ENCODE data around the gene AMN.

Gene AMN

DNA sequence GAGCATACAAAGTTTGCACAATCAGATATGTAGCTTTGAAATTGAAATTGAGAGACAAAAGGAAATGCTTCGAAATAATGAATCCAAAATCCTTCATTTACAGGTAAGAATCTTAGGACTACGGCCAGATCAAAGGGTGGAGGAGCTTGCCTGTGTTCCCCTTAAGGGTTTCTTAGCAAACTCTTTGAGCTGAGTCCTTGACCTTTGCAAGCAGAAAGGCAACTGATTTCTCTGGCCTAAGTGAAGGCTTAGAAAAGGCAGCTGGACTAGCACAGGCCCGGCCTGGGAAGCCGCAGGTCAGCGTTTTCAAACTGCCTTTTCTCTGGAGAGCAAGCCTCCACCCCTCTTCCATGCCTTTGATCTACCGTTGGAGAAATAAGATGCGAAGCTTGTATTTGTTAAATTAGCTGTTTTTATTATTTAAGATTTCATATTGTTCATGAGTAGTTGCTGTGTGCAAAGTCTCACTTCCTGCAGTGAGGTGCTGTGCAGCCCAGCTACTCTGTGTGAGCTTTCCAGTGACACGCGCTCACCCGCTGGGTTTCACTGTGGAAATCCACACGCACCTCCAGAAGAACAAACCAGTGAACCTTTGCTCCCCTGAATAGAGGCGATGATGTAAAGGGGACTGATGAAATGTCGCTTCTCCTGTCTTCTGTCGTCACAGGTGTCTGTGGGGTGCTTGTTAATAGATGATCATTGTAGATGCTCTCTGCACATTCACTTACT, 25.0 kb upstream of the AMN start:
- TF ChIP-seq MYC (IDR thresholded peaks at IDR 0.05; ENCODE audit: low read depth, low read length) (no peak), POLR2A (IDR thresholded peaks at IDR 0.05; ENCODE audit: extremely low read depth, insufficient read length) (no peak)
- TF ChIP-seq, protein P1, sequence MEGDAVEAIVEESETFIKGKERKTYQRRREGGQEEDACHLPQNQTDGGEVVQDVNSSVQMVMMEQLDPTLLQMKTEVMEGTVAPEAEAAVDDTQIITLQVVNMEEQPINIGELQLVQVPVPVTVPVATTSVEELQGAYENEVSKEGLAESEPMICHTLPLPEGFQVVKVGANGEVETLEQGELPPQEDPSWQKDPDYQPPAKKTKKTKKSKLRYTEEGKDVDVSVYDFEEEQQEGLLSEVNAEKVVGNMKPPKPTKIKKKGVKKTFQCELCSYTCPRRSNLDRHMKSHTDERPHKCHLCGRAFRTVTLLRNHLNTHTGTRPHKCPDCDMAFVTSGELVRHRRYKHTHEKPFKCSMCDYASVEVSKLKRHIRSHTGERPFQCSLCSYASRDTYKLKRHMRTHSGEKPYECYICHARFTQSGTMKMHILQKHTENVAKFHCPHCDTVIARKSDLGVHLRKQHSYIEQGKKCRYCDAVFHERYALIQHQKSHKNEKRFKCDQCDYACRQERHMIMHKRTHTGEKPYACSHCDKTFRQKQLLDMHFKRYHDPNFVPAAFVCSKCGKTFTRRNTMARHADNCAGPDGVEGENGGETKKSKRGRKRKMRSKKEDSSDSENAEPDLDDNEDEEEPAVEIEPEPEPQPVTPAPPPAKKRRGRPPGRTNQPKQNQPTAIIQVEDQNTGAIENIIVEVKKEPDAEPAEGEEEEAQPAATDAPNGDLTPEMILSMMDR (IDR thresholded peaks at IDR 0.05; ENCODE audit: low read depth, low read length) = no peak
- TF ChIP-seq, protein P2, sequence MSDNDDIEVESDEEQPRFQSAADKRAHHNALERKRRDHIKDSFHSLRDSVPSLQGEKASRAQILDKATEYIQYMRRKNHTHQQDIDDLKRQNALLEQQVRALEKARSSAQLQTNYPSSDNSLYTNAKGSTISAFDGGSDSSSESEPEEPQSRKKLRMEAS (IDR thresholded peaks at IDR 0.05; ENCODE audit: low read depth, low read length) = no peak
- no peak for DNase-seq (ENCODE audit: low read depth)
- no peak overlapping the region for H3K4me3 ChIP-seq (ENCODE audit: low read depth, low read length)

DNA sequence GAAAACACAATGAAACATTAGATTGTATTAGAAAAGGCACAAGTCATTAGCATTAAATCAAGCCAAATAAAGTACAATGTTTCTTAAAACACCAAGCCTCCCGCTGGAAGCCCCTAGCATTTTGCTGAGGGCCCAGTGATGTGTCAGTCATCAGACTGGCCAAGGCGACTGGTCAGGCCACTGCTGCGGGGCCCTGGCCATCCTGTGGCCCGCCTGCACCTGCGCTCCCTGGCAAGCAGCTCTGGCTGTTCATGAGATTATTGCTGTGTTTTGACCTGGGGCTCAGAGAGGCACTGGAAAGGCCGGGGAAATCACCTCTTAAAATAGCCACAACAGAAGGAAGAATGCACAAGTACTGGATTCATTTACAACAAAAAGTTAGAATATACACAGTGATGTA, 24.2 kb upstream of the AMN start:
- no peak overlapping the region for H3K4me3 ChIP-seq (ENCODE audit: low read depth, low read length)
- TF ChIP-seq, protein P2 (IDR thresholded peaks at IDR 0.05; ENCODE audit: low read depth, low read length) = no peak
- TF ChIP-seq MYC (IDR thresholded peaks at IDR 0.05; ENCODE audit: low read depth, low read length) = no peak
- no peak for TF ChIP-seq POLR2A (IDR thresholded peaks at IDR 0.05; ENCODE audit: extremely low read depth, insufficient read length)
- TF ChIP-seq, protein P1 (IDR thresholded peaks at IDR 0.05; ENCODE audit: low read depth, low read length) = no peak
- no peak for DNase-seq (ENCODE audit: low read depth)

DNA sequence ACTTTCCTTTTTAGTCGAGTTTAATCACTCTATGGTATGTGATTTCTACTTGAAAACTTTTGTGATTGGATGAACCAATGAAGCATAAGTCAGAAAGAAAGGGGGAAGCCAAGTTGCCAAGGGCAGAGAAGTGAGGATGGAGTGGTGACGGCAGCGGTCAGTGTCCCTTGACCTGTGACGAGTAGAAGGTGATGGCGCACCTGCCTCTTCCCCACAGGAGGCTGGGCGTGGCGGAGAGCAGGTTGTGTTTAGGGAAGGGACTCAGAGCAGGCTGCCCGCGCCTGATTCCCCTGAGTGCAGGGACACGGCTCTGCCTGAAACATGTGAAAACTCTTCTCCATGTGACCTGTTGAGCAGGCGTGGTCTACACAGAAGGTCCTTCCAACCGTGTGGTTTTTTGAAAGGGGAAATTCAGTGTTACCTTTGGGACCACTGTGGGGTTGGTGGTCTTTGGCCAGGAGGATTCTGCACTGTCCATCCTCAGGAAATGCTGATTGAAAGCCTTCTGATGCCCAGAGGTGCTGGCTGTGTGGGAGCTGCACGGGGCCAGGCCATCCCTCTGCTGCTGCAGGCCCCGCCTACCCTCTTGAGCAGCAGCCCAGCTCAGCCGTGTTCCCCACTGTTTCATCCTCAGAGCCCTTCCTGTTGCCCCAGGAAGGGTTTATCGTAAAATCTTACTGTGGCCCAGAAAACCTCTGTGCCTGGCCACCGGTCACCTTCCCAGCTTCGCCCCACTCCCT, 23.5 kb upstream of the AMN start:
- TF ChIP-seq POLR2A (IDR thresholded peaks at IDR 0.05; ENCODE audit: extremely low read depth, insufficient read length) = no peak
- TF ChIP-seq MYC (IDR thresholded peaks at IDR 0.05; ENCODE audit: low read depth, low read length) = no peak
- TF ChIP-seq, protein P2 (IDR thresholded peaks at IDR 0.05; ENCODE audit: low read depth, low read length) = no peak
- TF ChIP-seq, protein P1 (IDR thresholded peaks at IDR 0.05; ENCODE audit: low read depth, low read length) = no peak
- H3K4me3 ChIP-seq (ENCODE audit: low read depth, low read length) = no peak overlapping the region
- no peak for DNase-seq (ENCODE audit: low read depth)

DNA sequence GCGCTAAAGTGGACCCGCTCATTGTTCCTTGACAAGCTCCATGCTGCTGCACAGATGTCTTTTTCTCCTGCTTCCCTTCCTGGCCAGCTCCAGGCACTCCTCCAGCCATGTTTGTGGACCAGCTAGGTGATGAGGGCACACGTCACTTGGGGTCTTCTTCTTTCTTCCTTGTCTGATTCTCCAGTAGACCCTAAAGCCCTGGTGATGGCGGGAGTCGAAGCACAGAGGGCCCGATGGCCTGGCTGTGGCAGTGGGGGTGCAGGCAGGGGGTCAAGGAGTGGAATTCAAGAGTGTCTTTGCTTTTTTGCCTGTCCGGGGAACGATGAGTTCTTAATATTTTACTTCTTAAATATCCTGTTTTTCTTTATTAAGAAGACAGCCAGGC, 23.0 kb upstream of the AMN start:
- no peak for DNase-seq (ENCODE audit: low read depth)
- H3K4me3 ChIP-seq (ENCODE audit: low read depth, low read length) = no peak overlapping the region
- TF ChIP-seq MYC (IDR thresholded peaks at IDR 0.05; ENCODE audit: low read depth, low read length) = no peak
- TF ChIP-seq, protein P1 (IDR thresholded peaks at IDR 0.05; ENCODE audit: low read depth, low read length) = no peak
- no peak for TF ChIP-seq POLR2A (IDR thresholded peaks at IDR 0.05; ENCODE audit: extremely low read depth, insufficient read length)
- TF ChIP-seq, protein P2 (IDR thresholded peaks at IDR 0.05; ENCODE audit: low read depth, low read length) = no peak

DNA sequence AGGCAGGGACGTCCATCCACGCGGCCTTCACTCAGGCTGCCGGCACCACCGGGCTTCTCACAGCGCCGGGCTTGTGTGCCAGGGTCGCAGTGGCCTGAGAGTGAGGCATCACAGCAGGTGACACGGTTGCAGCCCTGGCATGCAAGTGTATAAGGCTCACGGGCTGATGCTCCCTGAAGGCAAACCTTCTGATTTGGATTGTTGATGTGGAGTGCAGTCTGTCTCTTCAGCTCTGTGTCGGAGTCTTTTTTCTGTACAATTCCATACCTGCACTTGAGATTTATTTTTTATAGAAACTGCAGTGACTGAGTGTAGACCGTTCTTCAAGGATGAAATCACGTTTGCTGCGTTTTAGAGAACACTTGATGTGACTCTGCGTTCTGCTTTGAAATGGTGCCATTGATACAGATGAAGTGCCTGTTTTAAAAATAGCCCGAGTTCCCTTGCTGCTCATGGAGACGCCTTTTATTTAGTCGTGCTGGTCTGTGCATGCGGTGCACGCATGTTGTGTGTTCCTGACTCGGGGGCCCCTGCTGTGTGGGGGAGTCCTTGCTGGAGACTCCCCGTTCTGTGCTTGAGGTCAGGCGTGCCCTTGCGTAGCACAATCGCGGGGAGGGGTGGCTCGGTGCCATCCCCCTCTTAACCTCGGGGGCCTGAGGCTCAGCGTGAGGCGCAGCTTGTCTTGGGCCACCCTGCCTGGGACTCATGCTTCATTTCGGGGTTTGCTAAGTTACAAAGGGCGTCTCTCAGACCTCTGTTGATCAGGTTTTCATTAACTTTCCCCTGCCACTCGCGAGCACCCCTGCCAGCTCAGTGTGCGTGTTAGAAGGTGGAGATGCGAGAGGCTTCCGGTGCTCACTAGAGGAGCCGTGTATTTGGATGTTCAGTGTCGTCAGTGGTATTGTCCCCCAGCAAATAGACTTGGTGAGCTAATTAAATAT, 21.6 kb upstream of the AMN start:
- H3K4me3 ChIP-seq (ENCODE audit: low read depth, low read length) = no peak overlapping the region
- TF ChIP-seq, protein P2 (IDR thresholded peaks at IDR 0.05; ENCODE audit: low read depth, low read length) = no peak
- TF ChIP-seq, protein P1 (IDR thresholded peaks at IDR 0.05; ENCODE audit: low read depth, low read length) = no peak
- TF ChIP-seq POLR2A (IDR thresholded peaks at IDR 0.05; ENCODE audit: extremely low read depth, insufficient read length) = no peak
- no peak for TF ChIP-seq MYC (IDR thresholded peaks at IDR 0.05; ENCODE audit: low read depth, low read length)
- no peak for DNase-seq (ENCODE audit: low read depth)
